Lower lobe of right lung (tissue), 2 donors: ENCODE results near the gene UPB1. TPM values are rescaled to one million over a fixed set of nuclear protein-coding genes. Genes with fewer than 3 reads are reported as not detected.

Source experiments
- ATAC-seq, 2 donors: fragments of 200-7000 bp; cut with Tn5 transposase; one replicate each; pipeline ENCODE4 v1.9.1; 2020 to 2022; ENCODE audit warnings: mild to moderate bottlenecking in 2 of 2, moderate library complexity in 2 of 2
- DNase-seq: peaks from one replicate; pipeline ENCODE4 v3.0.0-alpha.2; 2020
- H3K27ac ChIP-seq: fragments of 200-600 bp; one replicate; pipeline ENCODE4 v1.8.0; 2022
- H3K27me3 ChIP-seq: fragments of 200-600 bp; one replicate; pipeline ENCODE4 v1.8.0; 2022; ENCODE audit warnings: low read depth
- H3K36me3 ChIP-seq: fragments of 200-600 bp; one replicate; pipeline ENCODE4 v1.8.0; 2022; ENCODE audit warnings: mild to moderate bottlenecking
- H3K4me1 ChIP-seq: fragments of 200-600 bp; one replicate; pipeline ENCODE4 v1.8.0; 2022
- H3K4me3 ChIP-seq: fragments of 200-600 bp; one replicate; pipeline ENCODE4 v1.8.0; 2022; ENCODE audit warnings: mild to moderate bottlenecking
- H3K9me3 ChIP-seq: fragments of 200-600 bp; one replicate; pipeline ENCODE4 v1.8.0; 2022
- CTCF ChIP-seq: fragments of 200-600 bp; IDR thresholded peaks from one replicate; pipeline ENCODE4 v1.8.0; 2022; ENCODE audit warnings: antibody characterized with exemption, mild to moderate bottlenecking
- intact Hi-C: fragments of 100-400 bp; cut with DNase I; formaldehyde crosslinking; loops from one replicate; pipeline ENCODE4 v1.11.0; 2022
- total RNA-seq: library from RNA; stranded (reverse); fragmentation: NEBNext Ultra II Directional; extraction: Animal tissue kit (Norgen Biotek cat#: 25700); gene quantifications from one replicate; pipeline ENCODE4 v1.2.1, GENCODE V29; 2021
- donor health status: DM: no; HTN: yes; CAD: no; lungs with severe emphysema.

The UPB1 gene
- total RNA-seq, 1 donor from 2014 or later, result 1.2 TPM

- H3K9me3 ChIP-seq, result no peaks in the 10 kb centered on the region
- H3K4me3 ChIP-seq, result no peak overlapping the region
- no peaks in the 10 kb centered on the region for H3K27me3 ChIP-seq
- DNase-seq, result no peak
- no peak for TF ChIP-seq CTCF
- H3K4me1 ChIP-seq, result peaks cover 48% of the 10 kb centered on the region
- intact Hi-C loops, result no loop called here
- peak overlapping the region; percentile 21 for H3K27ac ChIP-seq
- no peaks in the 10 kb centered on the region for H3K36me3 ChIP-seq
- ATAC-seq, result peak; percentile 59 to 67
These were observed 15.8 kb downstream of the UPB1 start for GRCh38 chr22:24510637-24511625.

- no peak overlapping the region for H3K27ac ChIP-seq
- DNase-seq (no peak), ATAC-seq (no peak)
- intact Hi-C loops, result no loop called here
- H3K36me3 ChIP-seq, result no peaks in the 10 kb centered on the region
- peaks cover 45% of the 10 kb centered on the region for H3K4me1 ChIP-seq
- no peaks in the 10 kb centered on the region for H3K27me3 ChIP-seq
- no peak overlapping the region for H3K4me3 ChIP-seq
- H3K9me3 ChIP-seq, result no peaks in the 10 kb centered on the region
- no peak for TF ChIP-seq CTCF
These were observed 16.9 kb downstream of the UPB1 start for GRCh38 chr22:24512043-24512442.

GRCh38 chr22:24513378-24514240 lies 18.5 kb downstream of the UPB1 start:
- no peak overlapping the region for H3K27ac ChIP-seq
- no peaks in the 10 kb centered on the region for H3K9me3 ChIP-seq
- no peak for ATAC-seq
- TF ChIP-seq CTCF, result no peak
- H3K4me3 ChIP-seq, result no peak overlapping the region
- H3K4me1 ChIP-seq, result peaks cover 33% of the 10 kb centered on the region
- DNase-seq, result no peak
- H3K36me3 ChIP-seq, result no peaks in the 10 kb centered on the region
- intact Hi-C loops, result no loop called here
- H3K27me3 ChIP-seq, result no peaks in the 10 kb centered on the region

GRCh38 chr22:24514241-24515026 lies 19.3 kb downstream of the UPB1 start:
- no peak for TF ChIP-seq CTCF
- H3K36me3 ChIP-seq, result no peaks in the 10 kb centered on the region
- DNase-seq (no peak), ATAC-seq (no peak)
- H3K4me1 ChIP-seq, result peaks cover 33% of the 10 kb centered on the region
- intact Hi-C loops, result no loop called here
- H3K27ac ChIP-seq, result no peak overlapping the region
- no peaks in the 10 kb centered on the region for H3K27me3 ChIP-seq
- no peak overlapping the region for H3K4me3 ChIP-seq
- H3K9me3 ChIP-seq, result no peaks in the 10 kb centered on the region

GRCh38 chr22:24515027-24515338 lies 19.9 kb downstream of the UPB1 start:
- Histone ChIP-seq H3K27me3 (no peaks in the 10 kb centered on the region), H3K4me3 (no peak overlapping the region), H3K9me3 (no peaks in the 10 kb centered on the region), H3K27ac (no peak overlapping the region), H3K4me1 (peaks cover 33% of the 10 kb centered on the region), H3K36me3 (no peaks in the 10 kb centered on the region)
- intact Hi-C loops, result no loop called here
- no peak for TF ChIP-seq CTCF
- DNase-seq (no peak), ATAC-seq (no peak)
